HL-60/S4 (cell line): ENCODE data around the gene SEPTIN7.
"Not testable (repeated sequence)": the region's sequence is repeated elsewhere in the genome, so short reads cannot be mapped to it uniquely, and the experiment has no call there.

Experiments used
- in situ Hi-C: fragments of 300-500 bp; cut with MboI; formaldehyde crosslinking; loops from 2 replicates; pipeline ENCODE4 v1.14.3; 2022; ENCODE audit warnings: low sequenced_read_pairs

The SEPTIN7 gene

GRCh38 chr7:35800718-35801391, at the start of gene SEPTIN7:
TSS of gene SEPTIN7 (plus strand) at chr7:35801057. CDS start at chr7:35801210, 153 bp downstream.
- in situ Hi-C loops = no loop called here

- in situ Hi-C loops = no loop called here
Observed at GRCh38 chr7:35752742-35753141, 48.1 kb upstream of the SEPTIN7 start.

GRCh38 chr7:35753761-35754603, 46.9 kb upstream of the SEPTIN7 start:
- in situ Hi-C loops = no loop called here

- in situ Hi-C loops = no loop called here
Observed at GRCh38 chr7:35754741-35755140, 46.1 kb upstream of the SEPTIN7 start.

GRCh38 chr7:35755711-35756110, 45.1 kb upstream of the SEPTIN7 start:
- in situ Hi-C loops = no loop called here

GRCh38 chr7:35756453-35756852, 44.4 kb upstream of the SEPTIN7 start:
- in situ Hi-C loops = not testable (repeated sequence)

GRCh38 chr7:35757574-35757973, 43.3 kb upstream of the SEPTIN7 start:
- in situ Hi-C loops = no loop called here

GRCh38 chr7:35758421-35758820, 42.4 kb upstream of the SEPTIN7 start:
- in situ Hi-C loops = no loop called here

GRCh38 chr7:35760143-35760745, 40.6 kb upstream of the SEPTIN7 start:
- in situ Hi-C loops = no loop called here

GRCh38 chr7:35761871-35762677, 38.8 kb upstream of the SEPTIN7 start:
- in situ Hi-C loops = no loop called here

GRCh38 chr7:35762781-35763180, 38.1 kb upstream of the SEPTIN7 start:
- in situ Hi-C loops = no loop called here

- in situ Hi-C loops = no loop called here
Observed at GRCh38 chr7:35768346-35768745, 32.5 kb upstream of the SEPTIN7 start.

GRCh38 chr7:35771776-35772175, 29.1 kb upstream of the SEPTIN7 start:
- in situ Hi-C loops = no loop called here

GRCh38 chr7:35773994-35774393, 26.9 kb upstream of the SEPTIN7 start:
- in situ Hi-C loops = no loop called here

GRCh38 chr7:35776686-35777085, 24.2 kb upstream of the SEPTIN7 start:
- in situ Hi-C loops = no loop called here

GRCh38 chr7:35777121-35777520, 23.7 kb upstream of the SEPTIN7 start:
- in situ Hi-C loops = no loop called here

GRCh38 chr7:35780070-35780469, 20.8 kb upstream of the SEPTIN7 start:
- in situ Hi-C loops = no loop called here

- in situ Hi-C loops = no loop called here
Observed at GRCh38 chr7:35781200-35781701, 19.6 kb upstream of the SEPTIN7 start.

GRCh38 chr7:35781767-35782515, 18.9 kb upstream of the SEPTIN7 start:
- in situ Hi-C loops = no loop called here

GRCh38 chr7:35784332-35784731, 16.5 kb upstream of the SEPTIN7 start:
- in situ Hi-C loops = no loop called here
